HG02884 (cell line): ENCODE data around the gene TP53INP2.
"Not testable (repeated sequence)": the region's sequence is repeated elsewhere in the genome, so short reads cannot be mapped to it uniquely, and the experiment has no call there.

Experiments
- ATAC-seq: cut with Tn5 transposase; IDR thresholded peaks from one replicate; pipeline ENCODE4 v1.9.1; 2021; ENCODE audit warnings: mild to moderate bottlenecking, moderate library complexity; ENCODE audit not compliant: unreplicated experiment

Gene TP53INP2

GRCh38 chr20:34705397-34706301 lies 1.5 kb downstream of the TP53INP2 start:
- ATAC-seq = no peak

GRCh38 chr20:34706302-34706875 lies 2.2 kb downstream of the TP53INP2 start:
- no peak for ATAC-seq

- ATAC-seq = no peak
These were observed 3.0 kb downstream of the TP53INP2 start for GRCh38 chr20:34706912-34707784.

GRCh38 chr20:34708621-34709043 lies 4.5 kb downstream of the TP53INP2 start:
- ATAC-seq = peak; percentile 4

- ATAC-seq = peak; percentile 42
These were observed 5.1 kb downstream of the TP53INP2 start for GRCh38 chr20:34709044-34709830.

GRCh38 chr20:34709831-34710567 lies 5.9 kb downstream of the TP53INP2 start:
- ATAC-seq = peak; percentile 35

GRCh38 chr20:34710568-34710839 lies 6.4 kb downstream of the TP53INP2 start:
- ATAC-seq = no peak

- no peak for ATAC-seq
These were observed 6.9 kb downstream of the TP53INP2 start for GRCh38 chr20:34710861-34711574.

- no peak for ATAC-seq
These were observed 7.8 kb downstream of the TP53INP2 start for GRCh38 chr20:34711813-34712430.

GRCh38 chr20:34712525-34713192 lies 8.5 kb downstream of the TP53INP2 start:
- ATAC-seq = no peak

GRCh38 chr20:34713194-34713943 lies 9.2 kb downstream of the TP53INP2 start:
- no peak for ATAC-seq

GRCh38 chr20:34713944-34714515 lies 9.9 kb downstream of the TP53INP2 start:
- not testable (repeated sequence) for ATAC-seq

- ATAC-seq = no peak
These were observed 11.2 kb downstream of the TP53INP2 start for GRCh38 chr20:34715384-34715783.

GRCh38 chr20:34716921-34717229 lies 12.7 kb downstream of the TP53INP2 start:
- no peak for ATAC-seq

- no peak for ATAC-seq
These were observed 13.3 kb downstream of the TP53INP2 start for GRCh38 chr20:34717230-34718095.

GRCh38 chr20:34719242-34720017 lies 15.3 kb downstream of the TP53INP2 start:
- ATAC-seq = peak; percentile 90
